T-helper 17 cell (primary cell): ENCODE data around the gene NPHP4. TPM values are rescaled to one million over a fixed set of nuclear protein-coding genes. Genes with fewer than 3 reads are reported as not detected.
"Not testable (repeated sequence)": the region's sequence is repeated elsewhere in the genome, so short reads cannot be mapped to it uniquely, and the experiment has no call there.

Experiments
- ATAC-seq: fragments of 150-1000 bp; cut with Tn5 transposase; 2 replicates; pipeline ENCODE4 v1.10.0; 2021; ENCODE audit warnings: mild to moderate bottlenecking, moderate library complexity
- DNase-seq, 3 donors: peaks; one replicate each; pipeline versions ENCODE4 v3.0.0 to v3.0.0-alpha.2; 2020 to 2021
- H3K9me3 ChIP-seq: one replicate; pipeline ENCODE4 v1.7.0; 2013; ENCODE audit warnings: low read length, mild to moderate bottlenecking; ENCODE audit not compliant: control insufficient read depth, poor library complexity, severe bottlenecking
- H3K27ac Mint-ChIP-seq: one replicate; pipeline ENCODE4 v1.8.0; 2022; ENCODE audit warnings: mild to moderate bottlenecking, moderate library complexity, mixed read lengths
- H3K27me3 Mint-ChIP-seq: one replicate; pipeline ENCODE4 v1.8.0; 2022; ENCODE audit warnings: mixed read lengths
- H3K36me3 Mint-ChIP-seq: one replicate; pipeline ENCODE4 v1.8.0; 2022; ENCODE audit warnings: low read depth, mixed read lengths
- H3K4me1 Mint-ChIP-seq: one replicate; pipeline ENCODE4 v1.8.0; 2022; ENCODE audit warnings: mild to moderate bottlenecking, mixed read lengths
- H3K4me3 Mint-ChIP-seq: one replicate; pipeline ENCODE4 v1.8.0; 2022; ENCODE audit warnings: mild to moderate bottlenecking, moderate library complexity, mixed read lengths
- total RNA-seq, 4 donors: library from RNA in 2 of 4; stranded (reverse) in 2 of 4; gene quantifications; one replicate each; pipeline ENCODE4 v1.2.3 and lab custom pipeline; 2022 to 2026

The NPHP4 gene
- total RNA-seq, 2 donors from 2014 or later = 9.9 to 14.1 TPM

DNA sequence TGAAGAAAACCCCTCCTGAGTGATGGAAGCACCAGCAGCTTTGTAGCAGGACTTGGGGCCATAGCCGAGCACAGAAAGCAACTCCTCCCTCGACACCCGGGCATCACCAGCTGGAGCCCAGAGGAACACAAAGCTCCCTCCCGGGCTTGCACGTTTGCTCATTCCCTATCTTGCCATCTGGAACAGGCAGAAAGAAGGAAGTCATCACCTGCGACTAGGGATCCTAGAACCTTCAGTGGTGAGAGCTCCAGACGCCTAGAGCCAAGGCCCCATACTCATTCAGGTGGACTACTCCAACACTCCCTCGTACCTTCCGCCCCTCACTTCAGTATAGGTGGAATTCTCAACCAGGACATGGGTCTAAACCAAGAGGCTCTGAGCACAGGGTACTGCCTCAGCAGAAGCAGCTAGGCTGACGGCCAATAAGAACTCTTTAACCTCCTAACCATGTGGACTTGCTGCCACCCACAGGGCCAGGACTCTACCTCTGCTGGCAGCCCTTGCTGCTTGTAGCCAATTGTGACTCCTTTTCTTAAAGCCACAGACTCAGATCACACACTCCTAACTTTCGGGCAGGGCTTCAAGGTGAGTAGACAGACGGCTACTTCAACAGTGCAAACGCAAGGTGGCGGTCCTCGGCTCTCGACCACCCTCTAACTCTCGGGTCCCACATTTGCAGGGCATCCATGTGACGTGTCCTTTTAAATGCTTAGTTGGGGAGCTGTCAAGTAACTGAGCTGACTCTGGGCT, 65.4 kb downstream of the NPHP4 start:
- Mint-ChIP-seq H3K27me3 (no peaks in the 10 kb centered on the region), H3K27ac (no peak overlapping the region), H3K4me1 (peaks cover 6% of the 10 kb centered on the region), H3K36me3 (peaks cover 5% of the 10 kb centered on the region), H3K4me3 (no peak overlapping the region)
- H3K9me3 ChIP-seq = no peaks in the 10 kb centered on the region
- DNase-seq (no peak), ATAC-seq (no peak)

DNA sequence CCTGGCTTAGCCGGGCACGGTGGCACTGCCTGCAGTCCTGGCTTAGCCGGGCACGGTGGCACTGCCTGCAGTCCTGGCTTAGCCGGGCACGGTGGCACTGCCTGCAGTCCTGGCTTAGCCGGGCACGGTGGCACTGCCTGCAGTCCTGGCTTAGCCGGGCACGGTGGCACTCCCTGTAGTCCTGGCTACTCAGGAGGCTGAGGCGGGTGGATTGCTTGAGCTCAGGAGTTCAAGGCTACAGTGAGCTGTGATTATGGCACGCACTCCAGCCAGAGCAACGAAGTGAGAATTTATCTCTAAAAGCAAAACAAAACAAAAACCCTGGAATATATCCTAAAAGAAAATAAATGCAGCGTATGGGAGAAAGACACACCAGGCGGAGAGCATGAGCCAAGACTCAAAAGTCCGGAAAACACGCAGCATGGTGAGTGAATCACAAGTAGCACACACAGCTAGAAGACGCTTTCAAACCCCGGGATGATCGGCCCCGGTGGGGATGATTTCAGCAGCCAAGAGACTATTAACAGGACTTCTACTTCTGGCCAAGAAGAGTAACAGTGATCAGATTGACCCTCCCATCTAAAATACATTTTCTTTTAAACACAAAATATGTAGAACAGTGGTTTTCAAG, 69.4 kb downstream of the NPHP4 start:
- not testable (repeated sequence) for ATAC-seq, H3K9me3 ChIP-seq, H3K4me1 Mint-ChIP-seq, H3K27me3 Mint-ChIP-seq, H3K27ac Mint-ChIP-seq, DNase-seq, H3K36me3 Mint-ChIP-seq, H3K4me3 Mint-ChIP-seq

DNA sequence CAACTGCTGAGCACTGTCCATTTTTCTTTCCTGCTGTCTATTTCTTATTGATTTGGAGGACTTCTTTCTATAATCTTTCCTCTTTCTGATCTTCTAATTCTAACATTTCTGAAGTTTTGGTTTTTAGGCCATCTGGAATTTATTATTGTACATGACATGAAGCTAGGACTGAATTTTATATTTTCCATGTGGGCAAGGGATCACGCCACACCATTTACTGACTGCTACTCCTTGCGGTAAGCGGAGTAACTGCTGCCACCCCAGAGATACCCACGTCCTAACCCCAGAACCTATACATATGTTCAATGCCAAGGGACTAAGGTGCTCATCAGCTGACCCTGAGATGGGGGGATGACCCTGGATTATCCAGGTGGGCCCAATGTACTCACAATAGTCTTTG, 70.6 kb downstream of the NPHP4 start:
- ATAC-seq = no peak
- H3K4me1 Mint-ChIP-seq = peaks cover 2% of the 10 kb centered on the region
- H3K4me3 Mint-ChIP-seq = no peak overlapping the region
- no peaks in the 10 kb centered on the region for H3K27me3 Mint-ChIP-seq
- H3K36me3 Mint-ChIP-seq = peaks cover 4% of the 10 kb centered on the region
- no peak for DNase-seq
- H3K27ac Mint-ChIP-seq = no peak overlapping the region
- no peaks in the 10 kb centered on the region for H3K9me3 ChIP-seq

DNA sequence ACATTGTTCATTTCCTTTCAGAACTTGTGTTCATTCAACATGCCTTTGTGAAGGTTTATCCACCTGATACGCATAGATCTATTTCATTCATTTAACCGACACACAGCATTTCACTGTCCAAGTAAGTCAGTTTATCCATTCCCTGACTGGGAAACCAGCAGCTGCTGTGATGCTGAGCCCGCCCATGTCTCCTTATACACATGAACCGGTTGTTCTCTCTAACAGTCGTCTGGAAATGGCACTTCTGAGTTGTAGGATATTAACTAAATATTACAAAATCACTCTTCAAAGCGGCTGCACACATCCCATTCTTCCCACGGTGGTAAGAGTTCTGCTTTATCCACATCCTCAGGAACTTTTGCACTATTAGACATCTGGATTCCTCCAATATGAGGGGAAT, 71.1 kb downstream of the NPHP4 start:
- Mint-ChIP-seq H3K27ac (no peak overlapping the region), H3K4me3 (no peak overlapping the region), H3K36me3 (peaks cover 2% of the 10 kb centered on the region), H3K27me3 (no peaks in the 10 kb centered on the region), H3K4me1 (peaks cover 2% of the 10 kb centered on the region)
- no peaks in the 10 kb centered on the region for H3K9me3 ChIP-seq
- DNase-seq = no peak
- no peak for ATAC-seq

DNA sequence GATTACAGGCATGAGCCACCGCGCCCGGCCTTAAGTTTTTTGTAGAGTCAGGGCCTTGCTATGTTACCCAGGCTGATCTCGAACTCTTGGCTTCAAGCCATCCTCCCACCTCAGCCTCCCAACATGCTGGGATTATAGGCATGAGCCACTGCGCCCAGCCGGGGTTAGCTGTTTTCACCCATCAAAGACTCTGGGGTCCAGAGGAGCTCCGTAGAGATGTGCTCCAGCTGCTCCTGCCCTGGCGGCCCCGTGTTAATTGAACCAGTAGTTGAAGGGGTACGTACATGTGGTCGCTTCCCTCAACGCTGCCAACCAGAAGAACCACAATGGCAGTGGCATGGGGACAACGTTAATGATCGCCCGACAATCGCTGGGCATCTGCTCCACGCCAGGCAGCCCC, 72.0 kb downstream of the NPHP4 start:
- H3K4me3 Mint-ChIP-seq = no peak overlapping the region
- no peaks in the 10 kb centered on the region for H3K27me3 Mint-ChIP-seq
- ATAC-seq (no peak), DNase-seq (no peak)
- peak overlapping the region; percentile 32 for H3K27ac Mint-ChIP-seq
- no peaks in the 10 kb centered on the region for H3K9me3 ChIP-seq
- H3K36me3 Mint-ChIP-seq = peaks cover 2% of the 10 kb centered on the region
- peaks cover 7% of the 10 kb centered on the region for H3K4me1 Mint-ChIP-seq

DNA sequence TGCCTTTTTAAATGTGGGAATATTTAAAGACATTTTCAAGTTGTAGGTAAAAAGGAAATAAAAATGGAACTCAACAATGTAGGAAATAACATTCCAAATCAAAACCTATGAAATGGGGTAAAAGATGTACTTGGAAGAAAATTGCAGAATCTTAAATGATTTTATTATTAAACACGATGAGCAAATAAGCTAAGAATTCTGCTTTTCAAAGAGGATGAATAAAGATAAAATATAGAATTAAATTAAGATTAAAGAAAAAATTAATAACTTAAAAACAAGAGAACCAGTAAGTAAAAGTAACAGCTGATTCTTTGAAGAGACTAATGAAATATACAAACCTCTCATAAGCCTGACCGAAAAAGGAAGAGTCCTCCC, 74.0 kb downstream of the NPHP4 start:
- no peaks in the 10 kb centered on the region for H3K9me3 ChIP-seq
- Mint-ChIP-seq H3K27ac (no peak overlapping the region), H3K27me3 (no peaks in the 10 kb centered on the region), H3K4me1 (peaks cover 9% of the 10 kb centered on the region), H3K4me3 (no peak overlapping the region), H3K36me3 (peaks cover 2% of the 10 kb centered on the region)
- ATAC-seq (no peak), DNase-seq (no peak)

DNA sequence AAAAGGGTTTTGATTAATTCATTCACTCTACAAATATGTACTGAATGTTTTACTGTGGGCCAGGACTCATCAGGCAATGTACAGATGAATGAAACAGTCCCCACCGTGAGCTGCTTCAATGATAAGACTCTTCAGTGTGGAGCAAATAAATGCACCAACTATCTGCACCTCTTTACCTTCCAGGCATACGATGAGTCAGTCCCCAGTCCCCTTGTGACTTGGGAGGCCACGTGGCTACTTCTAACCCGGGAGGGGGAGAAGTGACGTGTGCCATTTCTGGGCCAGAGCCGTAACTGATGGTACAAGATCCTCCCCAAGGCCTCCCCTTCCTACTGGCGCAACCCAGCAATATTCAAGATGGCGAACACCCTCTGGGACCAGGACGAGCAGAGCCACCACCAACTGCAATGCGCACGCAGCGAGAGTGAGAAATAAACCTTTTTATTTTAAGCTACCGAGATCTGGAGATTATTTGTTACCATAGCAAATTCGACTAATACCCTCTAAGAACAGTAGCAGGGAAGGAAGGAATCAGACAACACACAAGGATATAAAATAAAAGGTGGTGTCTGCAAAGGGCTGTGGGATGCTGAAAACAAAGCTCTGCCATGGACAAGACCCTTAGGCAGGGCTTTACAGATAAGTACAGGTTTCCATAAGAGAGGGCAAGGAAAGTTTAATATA, 74.5 kb downstream of the NPHP4 start:
- no peak for ATAC-seq
- H3K9me3 ChIP-seq = no peaks in the 10 kb centered on the region
- no peak overlapping the region for H3K27ac Mint-ChIP-seq
- H3K4me1 Mint-ChIP-seq = peaks cover 9% of the 10 kb centered on the region
- H3K27me3 Mint-ChIP-seq = no peaks in the 10 kb centered on the region
- peaks cover 2% of the 10 kb centered on the region for H3K36me3 Mint-ChIP-seq
- DNase-seq = no peak
- H3K4me3 Mint-ChIP-seq = no peak overlapping the region

DNA sequence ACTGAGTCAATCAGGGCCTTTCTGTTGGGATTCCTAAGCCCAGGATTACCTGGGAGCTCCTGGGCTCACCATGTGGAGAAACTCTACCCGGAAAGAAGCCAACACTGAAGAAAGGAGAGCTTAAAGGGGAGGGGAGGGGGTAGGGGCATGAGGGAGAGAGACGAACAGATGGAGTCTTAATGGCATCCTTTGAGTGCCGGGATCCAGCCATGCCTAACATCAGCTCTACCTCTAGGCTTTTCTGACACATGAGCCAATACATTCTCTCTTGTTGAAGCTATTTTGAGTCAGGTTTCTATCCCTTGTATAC, 75.0 kb downstream of the NPHP4 start:
- Mint-ChIP-seq H3K4me1 (peaks cover 9% of the 10 kb centered on the region), H3K36me3 (peaks cover 2% of the 10 kb centered on the region), H3K27ac (no peak overlapping the region), H3K4me3 (no peak overlapping the region), H3K27me3 (no peaks in the 10 kb centered on the region)
- DNase-seq (no peak), ATAC-seq (no peak)
- H3K9me3 ChIP-seq = no peaks in the 10 kb centered on the region

DNA sequence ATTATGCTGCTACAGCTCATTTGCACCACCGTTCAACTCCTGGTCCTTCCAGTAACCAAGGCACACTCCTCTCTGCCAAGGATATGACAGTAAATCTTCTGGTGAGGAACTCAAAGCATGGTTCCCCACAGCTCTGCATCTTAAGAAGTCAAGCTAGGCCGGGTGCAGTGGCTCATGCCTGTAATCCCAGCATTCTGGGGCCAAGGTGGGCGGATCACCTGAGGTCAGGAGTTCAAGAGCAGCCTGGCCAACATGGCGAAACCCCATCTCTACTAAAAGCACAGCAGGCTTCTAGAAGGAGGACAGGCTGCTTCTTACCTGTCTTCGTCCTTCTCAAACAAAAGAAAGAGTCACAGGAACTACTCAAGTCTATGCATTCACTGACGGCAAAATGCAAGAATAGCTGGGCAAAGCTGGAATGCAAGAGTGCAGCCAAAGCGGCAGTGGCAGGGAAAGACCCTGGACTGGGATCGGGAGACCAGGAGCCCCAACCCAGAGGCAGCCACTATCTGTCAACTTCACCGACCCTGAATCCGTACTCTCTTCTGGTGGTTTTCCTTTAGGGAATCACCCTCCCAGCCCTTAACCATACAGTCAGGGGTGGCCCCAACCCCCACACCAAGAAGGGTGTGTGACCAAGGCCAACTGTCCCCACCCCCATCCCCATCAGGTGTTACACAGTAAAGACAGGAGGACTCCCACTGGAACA, 75.5 kb downstream of the NPHP4 start:
- H3K4me3 Mint-ChIP-seq = no peak overlapping the region
- peaks cover 9% of the 10 kb centered on the region for H3K4me1 Mint-ChIP-seq
- H3K27me3 Mint-ChIP-seq = no peaks in the 10 kb centered on the region
- no peak overlapping the region for H3K27ac Mint-ChIP-seq
- H3K36me3 Mint-ChIP-seq = peaks cover 2% of the 10 kb centered on the region
- no peaks in the 10 kb centered on the region for H3K9me3 ChIP-seq
- ATAC-seq = no peak
- no peak for DNase-seq

DNA sequence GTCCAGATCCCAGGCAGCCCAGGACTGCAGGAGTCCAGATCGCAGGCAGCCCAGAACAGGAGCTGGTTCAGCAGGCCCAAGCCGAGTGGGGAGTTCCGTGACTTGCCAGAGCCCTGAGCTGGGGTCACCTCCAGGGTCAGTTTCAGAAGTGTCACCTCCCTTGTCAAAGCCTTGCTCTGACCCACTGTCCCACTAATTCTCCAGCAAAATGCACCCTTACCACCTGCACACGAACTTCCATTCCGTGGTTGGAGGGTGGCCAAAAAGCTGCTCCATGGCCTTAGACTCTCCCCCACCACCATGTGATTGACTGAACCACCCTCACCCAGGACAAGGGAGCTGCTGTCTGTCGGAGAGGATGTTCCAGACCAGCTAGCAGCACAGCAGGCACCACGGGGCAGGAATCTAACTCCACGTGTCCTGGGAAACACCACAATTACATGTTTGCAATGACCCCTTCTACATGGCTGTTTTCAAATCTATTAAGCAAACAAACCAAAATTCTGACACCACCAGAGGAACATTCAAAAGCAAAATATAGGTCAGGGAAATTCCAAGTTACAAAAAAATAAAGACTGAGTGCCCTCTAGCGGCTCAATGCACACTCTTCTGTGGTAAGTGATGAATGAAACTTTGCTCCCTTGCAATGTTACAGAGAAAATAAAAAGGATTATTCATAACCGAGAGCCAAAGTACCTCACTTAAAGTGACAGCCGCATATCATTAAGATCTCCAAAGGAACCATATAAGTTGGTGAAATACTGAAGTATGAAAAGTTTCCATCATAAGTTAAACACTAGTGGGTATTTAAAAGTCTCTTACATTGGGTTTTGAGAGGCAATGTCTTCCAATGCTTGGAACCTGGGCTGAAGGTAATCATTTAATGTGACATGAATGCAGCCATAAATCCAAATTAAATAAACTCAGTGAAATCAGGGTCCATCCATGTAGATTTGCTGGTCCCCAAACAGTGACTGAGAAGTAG, 76.3 kb downstream of the NPHP4 start:
- H3K9me3 ChIP-seq = no peaks in the 10 kb centered on the region
- peak overlapping the region; percentile 90 for H3K27ac Mint-ChIP-seq
- ATAC-seq (peak; percentile 89), DNase-seq (peak in 1 of 3 donors; percentile 18)
- H3K27me3 Mint-ChIP-seq = no peaks in the 10 kb centered on the region
- peaks cover 2% of the 10 kb centered on the region for H3K36me3 Mint-ChIP-seq
- H3K4me3 Mint-ChIP-seq = no peak overlapping the region
- peaks cover 9% of the 10 kb centered on the region for H3K4me1 Mint-ChIP-seq

DNA sequence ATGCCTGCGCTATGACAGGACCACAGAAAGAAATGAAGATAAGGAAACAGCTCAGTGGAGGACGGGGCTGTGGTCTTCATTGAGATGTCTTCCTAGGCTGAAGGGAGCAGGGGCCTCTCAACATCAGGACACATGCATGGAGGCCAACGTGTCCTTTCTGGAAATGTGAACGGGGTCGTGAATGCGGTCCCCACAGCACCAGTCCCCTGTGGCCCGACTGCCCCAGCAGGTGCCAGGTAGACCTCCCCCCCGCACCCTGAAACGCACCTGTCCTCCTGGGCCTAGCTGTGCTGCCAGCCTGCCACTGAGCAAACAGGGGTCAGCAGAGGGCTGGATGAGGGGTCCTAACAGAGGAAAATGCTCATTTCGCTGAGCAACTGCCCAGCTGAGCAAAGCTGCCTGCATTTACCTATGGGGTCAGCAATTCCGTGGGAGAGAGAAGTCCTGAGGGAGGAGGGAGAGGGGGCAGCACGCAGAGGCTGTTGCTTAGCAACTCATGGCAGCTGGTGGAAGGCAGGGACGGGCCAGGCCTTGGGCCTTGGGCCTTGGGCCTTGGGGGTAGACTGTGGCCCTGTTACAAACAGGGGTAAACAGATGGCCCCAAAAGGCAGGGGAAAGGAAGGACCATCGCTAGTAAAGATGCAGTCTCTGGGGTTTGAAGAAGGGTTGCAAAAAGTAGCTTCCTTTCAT, 77.4 kb downstream of the NPHP4 start:
- ATAC-seq = no peak
- no peaks in the 10 kb centered on the region for H3K36me3 Mint-ChIP-seq
- H3K4me1 Mint-ChIP-seq = peaks cover 9% of the 10 kb centered on the region
- H3K27me3 Mint-ChIP-seq = no peaks in the 10 kb centered on the region
- no peak overlapping the region for H3K4me3 Mint-ChIP-seq
- peak overlapping the region; percentile 90 for H3K27ac Mint-ChIP-seq
- no peaks in the 10 kb centered on the region for H3K9me3 ChIP-seq
- no peak for DNase-seq

DNA sequence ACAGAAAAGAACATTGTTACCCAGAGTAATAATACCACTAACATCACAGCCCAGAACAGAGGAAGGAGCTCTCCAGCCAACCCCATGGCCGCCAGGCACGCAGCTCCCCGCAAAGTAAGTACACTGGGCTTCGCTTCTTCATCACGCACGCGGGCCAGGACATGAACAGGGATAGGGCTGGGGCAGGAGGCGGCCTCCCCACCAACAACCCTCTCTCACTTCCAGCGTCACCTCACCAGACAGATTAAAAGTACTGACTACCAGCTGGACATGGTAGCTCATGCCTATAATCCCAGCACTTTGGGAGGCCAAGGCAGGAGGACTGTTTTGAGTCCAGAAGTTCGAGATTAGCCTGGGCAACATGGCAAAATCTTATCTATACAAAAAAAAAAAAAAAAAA, 78.3 kb downstream of the NPHP4 start:
- ATAC-seq = no peak
- H3K4me3 Mint-ChIP-seq = no peak overlapping the region
- no peaks in the 10 kb centered on the region for H3K9me3 ChIP-seq
- H3K36me3 Mint-ChIP-seq = no peaks in the 10 kb centered on the region
- no peak for DNase-seq
- H3K27ac Mint-ChIP-seq = peak overlapping the region; percentile 90
- H3K27me3 Mint-ChIP-seq = no peaks in the 10 kb centered on the region
- H3K4me1 Mint-ChIP-seq = peaks cover 9% of the 10 kb centered on the region
